OCI-LY7 (cell line): ENCODE measurements around the gene VPS13D. TPM values are rescaled to one million over a fixed set of nuclear protein-coding genes. Genes with fewer than 3 reads are reported as not detected.
"Not testable (repeated sequence)": the region's sequence is repeated elsewhere in the genome, so short reads cannot be mapped to it uniquely, and the experiment has no call there.

Source experiments
- BruUV-seq: library from RNA; stranded (reverse); fragments of 400-500 nt; replicated peaks from 2 replicates; lab custom pipeline; 2021; lab: Mats Ljungman, UMichigan
- CTCF ChIA-PET: fragments of 300-600 bp; sonication (Branson Sonifier 250); formaldehyde crosslinking; loops from one replicate; lab custom pipeline; 2022; ENCODE audit warnings: antibody characterized with exemption; ENCODE audit not compliant: unreplicated experiment; lab: Charles Lee
- POLR2A ChIA-PET: fragments of 300-600 bp; sonication (Branson Sonifier 250); formaldehyde crosslinking; loops from one replicate; lab custom pipeline; 2022; ENCODE audit warnings: antibody characterized with exemption; lab: Charles Lee
- DNase-seq: peaks from one replicate; pipeline ENCODE4 v3.0.0-alpha.2; 2015; ENCODE audit warnings: low spot score
- H2AFZ ChIP-seq: fragments of 200-600 bp; sonication (generic), shearing (Covaris generic); 2 replicates; pipeline ENCODE4 v1.6.1; 2014; ENCODE audit warnings: mild to moderate bottlenecking, antibody characterized with exemption, low read length, moderate library complexity
- H3K27ac ChIP-seq: fragments of 200-600 bp; sonication (generic); 2 replicates; pipeline ENCODE4 v1.5.1; 2014; ENCODE audit warnings: mixed run types, low read depth, mild to moderate bottlenecking, moderate library complexity, low read length, inconsistent platforms; ENCODE audit not compliant: poor library complexity, severe bottlenecking
- H3K36me3 ChIP-seq: fragments of 200-600 bp; sonication (generic); 2 replicates; pipeline ENCODE4 v1.6.1; 2014; ENCODE audit warnings: mild to moderate bottlenecking, antibody characterized with exemption, low read length, moderate library complexity, mixed read lengths; ENCODE audit not compliant: insufficient read depth
- H3K4me1 ChIP-seq: fragments of 200-600 bp; sonication (generic); 2 replicates; pipeline ENCODE4 v1.5.1; 2014; ENCODE audit warnings: mild to moderate bottlenecking, low read length; ENCODE audit not compliant: insufficient read depth, poor library complexity, severe bottlenecking
- H3K4me2 ChIP-seq: fragments of 200-600 bp; sonication (generic); 2 replicates; pipeline ENCODE4 v1.6.1; 2014; ENCODE audit warnings: mild to moderate bottlenecking, low read length
- H3K4me3 ChIP-seq: fragments of 200-600 bp; sonication (generic); 2 replicates; pipeline ENCODE4 v1.5.1; 2014; ENCODE audit warnings: mild to moderate bottlenecking, low read depth, low read length; ENCODE audit not compliant: poor library complexity, severe bottlenecking
- H3K79me2 ChIP-seq: fragments of 200-600 bp; sonication (generic); 2 replicates; pipeline ENCODE4 v1.6.1; 2016; ENCODE audit warnings: low read depth, mild to moderate bottlenecking, low read length, moderate library complexity, mixed read lengths; ENCODE audit not compliant: insufficient read depth
- H3K9me2 ChIP-seq: fragments of 200-600 bp; sonication (generic); 2 replicates; pipeline ENCODE4 v1.6.1; 2016; ENCODE audit warnings: mild to moderate bottlenecking, low read length, mixed read lengths; ENCODE audit not compliant: insufficient read depth
- H3K9me3 ChIP-seq: fragments of 200-600 bp; sonication (generic); 2 replicates; pipeline ENCODE4 v1.6.1; 2014; ENCODE audit warnings: mild to moderate bottlenecking, mixed run types, low read length, mixed read lengths
- H4K20me1 ChIP-seq: fragments of 200-600 bp; sonication (generic); 2 replicates; pipeline ENCODE4 v1.6.1; 2014; ENCODE audit warnings: mild to moderate bottlenecking, antibody characterized with exemption, low read length, moderate library complexity, mixed read lengths; ENCODE audit not compliant: insufficient read depth
- CTCF ChIP-seq: fragments of 200-600 bp; sonication (generic); conservative IDR thresholded peaks from 2 replicates; pipeline ENCODE4 v1.5.1; 2014; ENCODE audit warnings: mild to moderate bottlenecking, antibody characterized with exemption, low read length, moderate library complexity, mixed read lengths
- EZH2phosphoT487 ChIP-seq: fragments of 200-600 bp; sonication (generic); IDR thresholded peaks from 2 replicates; pipeline ENCODE4 v1.6.1; 2018; ENCODE audit warnings: low read depth, borderline replicate concordance, mild to moderate bottlenecking, mixed run types, antibody characterized with exemption, low read length, moderate library complexity, mixed read lengths
- intact Hi-C: fragments of 100-400 bp; cut with micrococcal nuclease; formaldehyde crosslinking; loops from one replicate; pipeline ENCODE4 v1.10.0; 2022; ENCODE audit not compliant: unreplicated experiment
- total RNA-seq, 2 experiments: library from RNA; depleted of rRNA in 1 of 2; stranded (reverse); fragments of >200 nt in 1 of 2; shearing (Covaris generic) in 1 of 2; gene quantifications; 2 replicates each; pipeline ENCODE4 v1.2.3, GENCODE V29; 2014 to 2022

VPS13D gene
- total RNA-seq, 2 experiments from 2014 or later, result 23.9 to 39.2 TPM

GRCh38 chr1:12536023-12536639 lies 306.3 kb downstream of the VPS13D start:
- Histone ChIP-seq H4K20me1 (no peaks in the 10 kb centered on the region), H3K27ac (no peak overlapping the region), H3K4me2 (no peak overlapping the region), H3K79me2 (no peaks in the 10 kb centered on the region), H3K9me3 (no peaks in the 10 kb centered on the region), H3K36me3 (no peaks in the 10 kb centered on the region), H3K9me2 (no peaks in the 10 kb centered on the region), H3K4me3 (no peak overlapping the region), H2AFZ (no peak overlapping the region), H3K4me1 (no peaks in the 10 kb centered on the region)
- no TSS peak for BruUV-seq
- no peak for TF ChIP-seq EZH2phosphoT487
- TF ChIP-seq CTCF, result no peak
- POLR2A ChIA-PET, result no interaction called here
- CTCF ChIA-PET, result no interaction called here
- DNase-seq, result no peak
- intact Hi-C loops, result no loop called here

- Histone ChIP-seq H3K27ac (no peak overlapping the region), H3K9me3 (no peaks in the 10 kb centered on the region), H3K36me3 (no peaks in the 10 kb centered on the region), H4K20me1 (no peaks in the 10 kb centered on the region), H3K9me2 (no peaks in the 10 kb centered on the region), H3K4me3 (no peak overlapping the region), H3K79me2 (no peaks in the 10 kb centered on the region), H3K4me1 (no peaks in the 10 kb centered on the region), H2AFZ (no peak overlapping the region), H3K4me2 (no peak overlapping the region)
- intact Hi-C loops, result no loop called here
- TF ChIP-seq CTCF (no peak), EZH2phosphoT487 (no peak)
- BruUV-seq, result no TSS peak
- CTCF ChIA-PET, result no interaction called here
- POLR2A ChIA-PET, result interaction anchor here (1.1 kb wide), 1 partner anchor 303 kb away, joined by 3 read pairs; no protein-coding TSS in a partner anchor
- no peak for DNase-seq
Measured at GRCh38 chr1:12537294-12537693, 307.5 kb downstream of the VPS13D start.

GRCh38 chr1:12537906-12538461 lies 308.2 kb downstream of the VPS13D start:
- intact Hi-C loops, result no loop called here

GRCh38 chr1:12538536-12538935 lies 308.7 kb downstream of the VPS13D start:
- H3K4me3 ChIP-seq, H3K9me3 ChIP-seq, H3K27ac ChIP-seq, H3K79me2 ChIP-seq, CTCF ChIA-PET, POLR2A ChIA-PET, H3K4me2 ChIP-seq, H3K4me1 ChIP-seq, DNase-seq, BruUV-seq, H2AFZ ChIP-seq, H3K9me2 ChIP-seq, H3K36me3 ChIP-seq, intact Hi-C loops, H4K20me1 ChIP-seq: not testable (repeated sequence)

More at GRCh38 chr1:12537906-12538461, 308.2 kb downstream of the VPS13D start:
- H3K9me2 ChIP-seq, result no peaks in the 10 kb centered on the region
- H3K4me2 ChIP-seq, result no peak overlapping the region
- no peak overlapping the region for H2AFZ ChIP-seq
- ChIA-PET POLR2A (interaction anchor here (1.1 kb wide), 1 partner anchor 304 kb away, joined by 3 read pairs; no protein-coding TSS in a partner anchor), CTCF (no interaction called here)
- H3K36me3 ChIP-seq, result no peaks in the 10 kb centered on the region
- BruUV-seq, result no TSS peak
- no peaks in the 10 kb centered on the region for H4K20me1 ChIP-seq
- no peaks in the 10 kb centered on the region for H3K4me1 ChIP-seq
- DNase-seq, result no peak
- no peaks in the 10 kb centered on the region for H3K9me3 ChIP-seq
- no peak overlapping the region for H3K27ac ChIP-seq
- H3K79me2 ChIP-seq, result no peaks in the 10 kb centered on the region
- no peak overlapping the region for H3K4me3 ChIP-seq
- TF ChIP-seq EZH2phosphoT487 (no peak), CTCF (no peak)
